GM18519 (cell line): Measurements from ENCODE around the gene CHMP1B.
"Not testable (repeated sequence)": the region's sequence is repeated elsewhere in the genome, so short reads cannot be mapped to it uniquely, and the experiment has no call there.

ENCODE experiments used
- ATAC-seq: cut with Tn5 transposase; IDR thresholded peaks from one replicate; pipeline ENCODE4 v1.9.1; 2021; ENCODE audit warnings: mild to moderate bottlenecking, moderate library complexity; ENCODE audit not compliant: unreplicated experiment, low FRiP score

Gene CHMP1B

GRCh38 chr18:11834772-11835171 lies 16.4 kb upstream of the CHMP1B start:
- no peak for ATAC-seq

GRCh38 chr18:11839556-11839955 lies 11.7 kb upstream of the CHMP1B start:
- no peak for ATAC-seq

DNA sequence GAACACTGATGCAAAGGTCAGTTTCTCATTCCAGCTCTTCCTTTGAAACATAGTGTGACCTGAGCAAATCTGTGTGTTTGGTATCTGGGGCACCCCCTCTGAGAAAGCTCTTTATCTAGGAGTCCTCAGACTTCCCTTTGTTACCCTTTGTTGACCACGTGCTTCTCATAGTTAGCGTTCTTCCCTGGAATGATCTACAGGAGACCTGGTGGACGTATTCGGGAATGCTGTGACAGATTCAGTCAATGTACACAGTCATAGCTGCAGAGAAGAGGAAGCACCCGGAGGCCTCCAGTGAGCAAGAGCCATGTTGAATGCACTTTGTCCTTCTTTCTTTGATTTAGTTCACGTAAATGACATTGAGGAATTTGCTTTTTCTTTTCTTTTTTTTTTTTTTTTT lies 10.7 kb upstream of the CHMP1B start:
- ATAC-seq: no peak

DNA sequence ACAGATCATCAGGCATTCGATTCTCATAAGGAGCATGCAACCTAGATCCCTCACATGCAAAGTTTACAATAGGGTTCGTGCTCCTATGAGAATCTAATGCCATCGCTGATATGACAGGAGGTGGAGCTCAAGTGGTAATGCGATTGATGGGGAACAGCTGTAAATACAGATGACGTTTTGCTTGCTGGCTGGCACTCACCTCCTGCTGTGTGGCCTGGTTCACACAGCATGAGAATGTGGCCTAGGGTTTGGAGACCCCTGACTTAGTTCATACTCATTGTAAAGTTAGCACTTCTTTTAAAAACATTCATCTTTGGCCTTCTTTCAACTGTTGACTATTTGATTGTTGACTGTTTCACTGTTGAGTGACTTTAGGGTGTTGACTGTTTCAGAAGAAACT lies 8.7 kb upstream of the CHMP1B start:
- no peak for ATAC-seq

- ATAC-seq: no peak
These were observed 6.8 kb upstream of the CHMP1B start for GRCh38 chr18:11844436-11844835.

- no peak for ATAC-seq
These were observed 5.6 kb upstream of the CHMP1B start for GRCh38 chr18:11845654-11846053.

DNA sequence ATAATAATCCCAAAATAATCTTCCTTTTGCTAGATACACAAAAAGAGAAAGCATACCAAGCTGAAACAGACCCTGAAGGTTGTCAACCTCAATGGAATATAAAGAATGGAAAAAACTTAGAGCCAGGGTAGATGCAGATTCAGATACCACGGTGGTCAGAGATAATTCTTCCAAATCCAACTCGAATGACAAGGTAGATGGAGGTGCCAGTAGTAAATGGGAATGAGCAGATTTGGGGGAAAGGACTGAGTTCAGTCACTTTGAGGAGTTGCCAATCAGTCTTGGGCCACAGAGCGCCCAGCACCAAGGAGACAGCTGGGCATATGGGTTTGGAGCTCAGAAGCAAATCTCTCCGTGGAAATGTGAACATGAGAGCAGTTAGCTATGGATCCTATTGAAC lies 3.4 kb upstream of the CHMP1B start:
- ATAC-seq: no peak

GRCh38 chr18:11849279-11849678 lies 1.9 kb upstream of the CHMP1B start:
- no peak for ATAC-seq

GRCh38 chr18:11849841-11850634 lies 1.2 kb upstream of the CHMP1B start:
- no peak for ATAC-seq

- ATAC-seq: peak; percentile 21
These were observed 430 bp upstream of the CHMP1B start for GRCh38 chr18:11850821-11851145.

- ATAC-seq: no peak
These were observed 659 bp downstream of the CHMP1B start for GRCh38 chr18:11851806-11852337.

GRCh38 chr18:11854554-11854953 lies 3.3 kb downstream of the CHMP1B start:
- not testable (repeated sequence) for ATAC-seq

DNA sequence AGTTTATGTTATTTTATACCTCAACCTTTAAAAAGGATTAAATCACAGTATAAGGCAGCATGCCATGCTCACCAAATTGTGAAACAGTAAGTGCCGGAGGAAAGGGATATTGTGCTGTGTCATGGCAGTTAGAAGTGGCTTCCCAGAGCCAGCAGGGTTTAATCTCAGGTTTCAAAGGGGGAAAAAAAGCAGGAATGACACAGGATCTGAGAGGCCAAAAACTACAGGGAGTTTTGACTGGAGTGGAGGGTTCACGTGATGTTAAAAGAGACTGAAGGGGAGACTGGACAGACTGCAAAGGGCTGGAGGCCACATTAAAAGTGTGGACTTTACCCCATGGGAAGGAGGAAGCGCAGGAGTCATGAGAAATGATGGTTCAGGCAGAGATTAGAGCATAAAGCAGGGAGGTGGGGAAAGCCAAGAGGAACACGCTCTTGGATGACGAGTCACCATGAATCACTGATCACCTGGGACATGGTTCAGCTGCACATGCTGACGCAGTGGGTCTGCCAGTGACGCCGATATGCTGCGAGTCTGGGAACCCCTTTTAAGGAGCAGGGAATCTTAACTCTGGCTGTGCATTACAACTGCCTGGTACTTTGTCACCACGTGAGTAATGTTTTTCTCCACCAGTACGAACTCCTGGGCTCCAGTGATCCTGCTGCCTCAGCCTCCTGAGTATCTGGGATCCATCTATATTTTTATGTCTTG lies 6.1 kb downstream of the CHMP1B start:
- no peak for ATAC-seq

DNA sequence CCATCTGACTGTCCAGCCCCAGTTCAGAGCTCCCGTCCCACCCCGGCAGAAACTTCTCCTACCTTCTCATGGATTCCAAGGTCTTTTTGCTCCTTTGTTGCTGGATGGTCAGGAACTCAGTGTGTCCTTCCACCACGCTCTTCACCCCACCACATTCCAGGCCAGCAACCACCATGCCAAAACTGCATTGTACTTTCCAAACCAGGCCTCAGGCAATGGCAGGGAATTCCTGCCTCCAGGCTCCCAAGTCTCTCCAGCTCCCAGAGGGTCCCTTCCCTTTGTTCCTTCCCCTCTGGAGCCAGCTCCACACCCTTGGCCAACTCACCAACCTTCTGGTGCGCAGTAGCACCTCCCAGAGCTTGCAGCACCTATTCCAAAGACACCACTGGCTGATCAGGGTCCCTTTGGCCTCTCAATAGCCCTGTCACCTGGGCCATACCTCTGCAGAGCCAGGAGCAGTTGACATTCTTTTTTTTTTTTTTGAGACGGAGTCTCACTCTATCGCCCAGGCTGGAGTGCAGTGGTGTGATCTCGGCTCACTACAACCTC lies 8.1 kb downstream of the CHMP1B start:
- ATAC-seq: no peak

DNA sequence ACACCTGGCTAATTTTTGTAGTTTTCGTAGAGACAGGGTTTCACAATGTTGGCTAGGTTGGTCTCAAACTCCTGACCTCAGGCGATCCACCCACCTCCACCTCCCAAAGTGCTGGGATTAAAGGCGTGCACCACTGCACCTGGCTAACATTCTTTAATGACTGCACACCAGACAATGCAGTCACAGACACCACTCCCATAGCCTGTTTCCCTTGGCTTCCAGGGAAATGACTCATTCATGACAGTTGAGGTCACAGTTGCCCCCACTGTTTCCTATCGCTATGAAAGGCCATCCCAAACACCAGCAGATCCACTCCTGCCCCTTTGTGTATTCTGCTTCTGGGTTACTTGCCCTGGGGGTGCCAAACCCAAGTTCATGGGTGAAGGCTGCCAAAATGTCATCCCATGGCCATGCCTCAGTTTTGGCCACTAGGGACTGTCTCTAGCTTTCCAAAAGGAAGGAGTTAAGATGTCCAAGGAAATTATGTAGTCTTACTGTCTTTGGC lies 8.7 kb downstream of the CHMP1B start:
- ATAC-seq: no peak

GRCh38 chr18:11860594-11861450 lies 9.6 kb downstream of the CHMP1B start:
- no peak for ATAC-seq

- ATAC-seq: no peak
These were observed 10.5 kb downstream of the CHMP1B start for GRCh38 chr18:11861583-11862288.

- no peak for ATAC-seq
These were observed 11.4 kb downstream of the CHMP1B start for GRCh38 chr18:11862468-11863137.

GRCh38 chr18:11864471-11864870 lies 13.3 kb downstream of the CHMP1B start:
- ATAC-seq: no peak
